Stomach (tissue), 4 donors: Measurements from ENCODE around the gene TMEM143.

Source experiments
- POLR2A ChIP-seq, 4 donors: fragments of 450-650 bp; IDR thresholded peaks; one replicate each; pipeline ENCODE4 v1.6.1; 2016; ENCODE audit warnings: antibody characterized with exemption in 4 of 4, control low read depth in 2 of 4, mild to moderate bottlenecking in 1 of 4, moderate library complexity in 1 of 4
- POLR2AphosphoS5 ChIP-seq, 3 donors: sonication (generic); formaldehyde crosslinking; IDR thresholded peaks; one replicate each; pipeline ENCODE4 v1.6.1; 2016; ENCODE audit warnings: antibody characterized with exemption in 3 of 3
- TF ChIP-seq, protein P1 (sequence below), 7 experiments: fragments of 450-650 bp in 4 of 7; fragments of 200-600 bp in 3 of 7; sonication (generic) in 3 of 7; IDR thresholded peaks; one replicate each; pipeline ENCODE4 v1.5.1; 2016 to 2019; ENCODE audit warnings: antibody characterized with exemption in 7 of 7, control low read depth in 2 of 7, mild to moderate bottlenecking in 1 of 7

DNA sequence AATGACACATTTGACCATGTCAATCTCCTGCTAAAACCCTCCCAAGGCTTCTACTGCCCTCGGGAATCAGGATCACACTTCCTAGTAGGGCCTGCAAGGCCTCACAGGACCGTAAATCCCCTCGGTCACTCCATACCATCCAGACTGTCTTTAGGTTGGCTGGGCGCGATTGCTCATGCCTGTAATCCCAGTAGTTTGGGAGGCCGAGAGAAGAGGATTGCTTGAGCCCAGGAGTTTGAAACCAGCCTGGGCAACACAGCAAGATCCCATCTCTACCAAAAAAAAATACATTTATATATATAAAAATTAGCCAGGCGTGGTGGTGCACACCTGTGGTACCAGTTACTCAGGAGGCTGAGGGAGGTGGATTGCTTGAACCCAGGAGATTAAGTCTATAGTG, 15.0 kb downstream of the TMEM143 start:
- TF ChIP-seq, protein P1, sequence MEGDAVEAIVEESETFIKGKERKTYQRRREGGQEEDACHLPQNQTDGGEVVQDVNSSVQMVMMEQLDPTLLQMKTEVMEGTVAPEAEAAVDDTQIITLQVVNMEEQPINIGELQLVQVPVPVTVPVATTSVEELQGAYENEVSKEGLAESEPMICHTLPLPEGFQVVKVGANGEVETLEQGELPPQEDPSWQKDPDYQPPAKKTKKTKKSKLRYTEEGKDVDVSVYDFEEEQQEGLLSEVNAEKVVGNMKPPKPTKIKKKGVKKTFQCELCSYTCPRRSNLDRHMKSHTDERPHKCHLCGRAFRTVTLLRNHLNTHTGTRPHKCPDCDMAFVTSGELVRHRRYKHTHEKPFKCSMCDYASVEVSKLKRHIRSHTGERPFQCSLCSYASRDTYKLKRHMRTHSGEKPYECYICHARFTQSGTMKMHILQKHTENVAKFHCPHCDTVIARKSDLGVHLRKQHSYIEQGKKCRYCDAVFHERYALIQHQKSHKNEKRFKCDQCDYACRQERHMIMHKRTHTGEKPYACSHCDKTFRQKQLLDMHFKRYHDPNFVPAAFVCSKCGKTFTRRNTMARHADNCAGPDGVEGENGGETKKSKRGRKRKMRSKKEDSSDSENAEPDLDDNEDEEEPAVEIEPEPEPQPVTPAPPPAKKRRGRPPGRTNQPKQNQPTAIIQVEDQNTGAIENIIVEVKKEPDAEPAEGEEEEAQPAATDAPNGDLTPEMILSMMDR (IDR thresholded peaks at IDR 0.05), result no peak
- TF ChIP-seq POLR2AphosphoS5 (IDR thresholded peaks at IDR 0.05) (no peak), POLR2A (IDR thresholded peaks at IDR 0.05) (no peak)
